SK-N-SH (cell line): ENCODE results near the gene SIRPD.

Experiments used
- CTCF ChIP-seq: fragments of 200-600 bp; sonication (generic); IDR thresholded peaks from 2 replicates; pipeline ENCODE4 v1.6.1; 2017; ENCODE audit warnings: antibody characterized with exemption, mild to moderate bottlenecking, moderate library complexity
- EZH2phosphoT487 ChIP-seq: fragments of 200-600 bp; sonication (generic); IDR thresholded peaks from 2 replicates; pipeline ENCODE4 v1.6.1; 2017; ENCODE audit warnings: low read depth, mixed run types, mild to moderate bottlenecking, antibody characterized with exemption, moderate library complexity, borderline replicate concordance
- POLR2AphosphoS5 ChIP-seq: IDR thresholded peaks from 2 replicates; pipeline ENCODE4 v1.6.1; 2012; ENCODE audit warnings: low read depth, low read length
- RCOR1 ChIP-seq: fragments of 150-350 bp; IDR thresholded peaks from 2 replicates; pipeline ENCODE4 v1.6.1; 2017; ENCODE audit warnings: antibody characterized with exemption, low read length
- SMC3 ChIP-seq: IDR thresholded peaks from 2 replicates; pipeline ENCODE4 v1.6.1; 2012; ENCODE audit warnings: low read depth, low read length, improper control_type of control experiment
- TAF1 ChIP-seq: IDR thresholded peaks from 2 replicates; pipeline ENCODE4 v1.6.1; 2012; ENCODE audit warnings: low read depth, mild to moderate bottlenecking, low read length, moderate library complexity, borderline replicate concordance

DNA sequence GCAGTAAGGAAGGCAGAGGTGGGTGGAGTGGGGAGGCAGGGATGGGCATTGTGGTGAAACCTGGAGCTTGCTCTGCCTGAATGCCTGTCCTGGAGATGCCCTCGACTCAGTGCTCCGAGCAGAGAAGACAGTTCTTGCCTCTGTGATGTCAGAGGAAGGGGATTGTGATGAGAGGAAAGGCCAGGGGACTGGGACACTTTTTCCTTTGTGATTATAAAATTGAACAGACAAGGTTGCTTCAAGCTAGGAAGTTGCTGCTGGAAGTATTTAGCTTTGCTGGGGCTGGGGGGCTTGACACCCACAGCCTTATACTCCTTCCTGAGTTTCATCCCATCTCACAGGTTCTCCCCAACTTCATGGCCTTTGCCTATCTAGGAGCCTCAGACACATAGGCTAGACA lies at the start of gene SIRPD:
- TF ChIP-seq RCOR1 (no peak), POLR2AphosphoS5 (no peak), CTCF (no peak), SMC3 (no peak), EZH2phosphoT487 (no peak), TAF1 (no peak)
